Measurements from ENCODE around the gene KCNQ1. TPM values are rescaled to one million over a fixed set of nuclear protein-coding genes. Genes with fewer than 3 reads are reported as not detected.

Gene KCNQ1
- total RNA-seq, 2 experiments from 2014 or later = 24.2 to 26.6 TPM

GRCh38 chr11:2651054-2651617 lies 206.3 kb downstream of the KCNQ1 start:
- H3K27me3 Mint-ChIP-seq = no peaks in the 10 kb centered on the region
- no peak for ATAC-seq (ENCODE audit: low read depth)
- DNase-seq = no peak
- POLR2A ChIA-PET = no interaction called here
- peaks cover 20% of the 10 kb centered on the region for H3K36me3 Mint-ChIP-seq
- no peak overlapping the region for H3K4me3 Mint-ChIP-seq
- peaks cover 3% of the 10 kb centered on the region for H3K4me1 Mint-ChIP-seq
- H3K27ac Mint-ChIP-seq = no peak overlapping the region
- peaks cover 21% of the 10 kb centered on the region for H3K9me3 Mint-ChIP-seq

GRCh38 chr11:2651826-2652271 lies 207.0 kb downstream of the KCNQ1 start:
- POLR2A ChIA-PET = no interaction called here
- ATAC-seq (ENCODE audit: low read depth) (no peak), DNase-seq (no peak)
- Mint-ChIP-seq H3K27ac (no peak overlapping the region), H3K4me3 (no peak overlapping the region), H3K36me3 (peaks cover 20% of the 10 kb centered on the region), H3K27me3 (no peaks in the 10 kb centered on the region), H3K4me1 (peaks cover 3% of the 10 kb centered on the region), H3K9me3 (peaks cover 21% of the 10 kb centered on the region)

- ATAC-seq (ENCODE audit: low read depth) = no peak
- Mint-ChIP-seq H3K9me3 (peaks cover 16% of the 10 kb centered on the region), H3K27ac (no peak overlapping the region), H3K27me3 (no peaks in the 10 kb centered on the region), H3K36me3 (peaks cover 15% of the 10 kb centered on the region), H3K4me3 (no peak overlapping the region), H3K4me1 (peaks cover 3% of the 10 kb centered on the region)
- POLR2A ChIA-PET = no interaction called here
- DNase-seq = no peak
These were observed 207.8 kb downstream of the KCNQ1 start for GRCh38 chr11:2652333-2653197.

- no peaks in the 10 kb centered on the region for H3K27me3 Mint-ChIP-seq
- H3K9me3 Mint-ChIP-seq = peaks cover 16% of the 10 kb centered on the region
- no peak overlapping the region for H3K27ac Mint-ChIP-seq
- H3K36me3 Mint-ChIP-seq = peaks cover 15% of the 10 kb centered on the region
- POLR2A ChIA-PET = no interaction called here
- DNase-seq (no peak), ATAC-seq (ENCODE audit: low read depth) (no peak)
- H3K4me3 Mint-ChIP-seq = no peak overlapping the region
- peaks cover 3% of the 10 kb centered on the region for H3K4me1 Mint-ChIP-seq
These were observed 208.4 kb downstream of the KCNQ1 start for GRCh38 chr11:2653198-2653551.

GRCh38 chr11:2653930-2654739 lies 209.3 kb downstream of the KCNQ1 start:
- H3K27ac Mint-ChIP-seq = no peak overlapping the region

GRCh38 chr11:2655016-2655719 lies 210.4 kb downstream of the KCNQ1 start:
- POLR2A ChIA-PET = no interaction called here
- Mint-ChIP-seq H3K36me3 (peaks cover 23% of the 10 kb centered on the region), H3K27me3 (no peaks in the 10 kb centered on the region), H3K9me3 (peaks cover 12% of the 10 kb centered on the region), H3K4me3 (no peak overlapping the region), H3K27ac (no peak overlapping the region), H3K4me1 (peaks cover 3% of the 10 kb centered on the region)
- DNase-seq (no peak), ATAC-seq (ENCODE audit: low read depth) (no peak)

More at GRCh38 chr11:2653930-2654739, 209.3 kb downstream of the KCNQ1 start:
- no peak overlapping the region for H3K4me3 Mint-ChIP-seq
- H3K27me3 Mint-ChIP-seq = no peaks in the 10 kb centered on the region
- H3K4me1 Mint-ChIP-seq = peaks cover 3% of the 10 kb centered on the region
- H3K36me3 Mint-ChIP-seq = peaks cover 21% of the 10 kb centered on the region
- DNase-seq (no peak), ATAC-seq (ENCODE audit: low read depth) (no peak)
- POLR2A ChIA-PET = no interaction called here
- peaks cover 17% of the 10 kb centered on the region for H3K9me3 Mint-ChIP-seq

- peaks cover 3% of the 10 kb centered on the region for H3K4me1 Mint-ChIP-seq
- POLR2A ChIA-PET = no interaction called here
- H3K36me3 Mint-ChIP-seq = peaks cover 27% of the 10 kb centered on the region
- peaks cover 10% of the 10 kb centered on the region for H3K9me3 Mint-ChIP-seq
- no peak overlapping the region for H3K4me3 Mint-ChIP-seq
- DNase-seq = no peak
- no peaks in the 10 kb centered on the region for H3K27me3 Mint-ChIP-seq
- ATAC-seq (ENCODE audit: low read depth) = no peak
- no peak overlapping the region for H3K27ac Mint-ChIP-seq
These were observed 211.2 kb downstream of the KCNQ1 start for GRCh38 chr11:2655834-2656622.

GRCh38 chr11:2656859-2657258 lies 212.1 kb downstream of the KCNQ1 start:
- H3K27me3 Mint-ChIP-seq = no peaks in the 10 kb centered on the region
- H3K4me3 Mint-ChIP-seq = no peak overlapping the region
- ATAC-seq (ENCODE audit: low read depth) (no peak), DNase-seq (no peak)
- H3K9me3 Mint-ChIP-seq = peaks cover 12% of the 10 kb centered on the region
- peaks cover 27% of the 10 kb centered on the region for H3K36me3 Mint-ChIP-seq
- POLR2A ChIA-PET = no interaction called here
- no peak overlapping the region for H3K27ac Mint-ChIP-seq
- peaks cover 3% of the 10 kb centered on the region for H3K4me1 Mint-ChIP-seq

- H3K4me1 Mint-ChIP-seq = peaks cover 3% of the 10 kb centered on the region
- POLR2A ChIA-PET = no interaction called here
- H3K27me3 Mint-ChIP-seq = no peaks in the 10 kb centered on the region
- no peak overlapping the region for H3K4me3 Mint-ChIP-seq
- H3K9me3 Mint-ChIP-seq = peaks cover 11% of the 10 kb centered on the region
- ATAC-seq (ENCODE audit: low read depth) (no peak), DNase-seq (no peak)
- H3K36me3 Mint-ChIP-seq = peaks cover 25% of the 10 kb centered on the region
- no peak overlapping the region for H3K27ac Mint-ChIP-seq
These were observed 213.0 kb downstream of the KCNQ1 start for GRCh38 chr11:2657697-2658284.

GRCh38 chr11:2660357-2660939 lies 215.6 kb downstream of the KCNQ1 start:
- POLR2A ChIA-PET = no interaction called here
- no peak overlapping the region for H3K4me3 Mint-ChIP-seq
- ATAC-seq (ENCODE audit: low read depth) = no peak
- no peak for DNase-seq
- H3K36me3 Mint-ChIP-seq = peaks cover 23% of the 10 kb centered on the region
- no peaks in the 10 kb centered on the region for H3K27me3 Mint-ChIP-seq
- H3K9me3 Mint-ChIP-seq = peaks cover 11% of the 10 kb centered on the region
- H3K27ac Mint-ChIP-seq = no peak overlapping the region
- no peaks in the 10 kb centered on the region for H3K4me1 Mint-ChIP-seq

- Mint-ChIP-seq H3K9me3 (peaks cover 11% of the 10 kb centered on the region), H3K27ac (no peak overlapping the region), H3K4me3 (no peak overlapping the region), H3K27me3 (no peaks in the 10 kb centered on the region), H3K4me1 (no peaks in the 10 kb centered on the region), H3K36me3 (peaks cover 23% of the 10 kb centered on the region)
- POLR2A ChIA-PET = no interaction called here
- DNase-seq = no peak
- no peak for ATAC-seq (ENCODE audit: low read depth)
These were observed 216.6 kb downstream of the KCNQ1 start for GRCh38 chr11:2661173-2662023.

- DNase-seq = no peak
- no peak overlapping the region for H3K4me3 Mint-ChIP-seq
- H3K4me1 Mint-ChIP-seq = no peaks in the 10 kb centered on the region
- H3K27ac Mint-ChIP-seq = no peak overlapping the region
- peaks cover 11% of the 10 kb centered on the region for H3K9me3 Mint-ChIP-seq
- no peaks in the 10 kb centered on the region for H3K27me3 Mint-ChIP-seq
- POLR2A ChIA-PET = no interaction called here
- peaks cover 23% of the 10 kb centered on the region for H3K36me3 Mint-ChIP-seq
- ATAC-seq (ENCODE audit: low read depth) = no peak
These were observed 217.2 kb downstream of the KCNQ1 start for GRCh38 chr11:2662024-2662312.
